CD8-positive, alpha-beta memory T cell (primary cell): ENCODE measurements around the gene SLC9A9. TPM values are rescaled to one million over a fixed set of nuclear protein-coding genes. Genes with fewer than 3 reads are reported as not detected.

Experiments
- CTCF ChIA-PET: fragments of 350-600 bp; sonication (Branson Sonifier 250); formaldehyde crosslinking; loops from one replicate; lab custom pipeline; 2021; ENCODE audit warnings: antibody characterized with exemption; lab: Charles Lee
- POLR2A ChIA-PET: fragments of 350-600 bp; sonication (Branson Sonifier 250); formaldehyde crosslinking; loops from one replicate; lab custom pipeline; 2021; ENCODE audit warnings: antibody characterized with exemption; lab: Charles Lee
- DNase-seq, 5 donors: peaks; one replicate each; pipeline versions ENCODE4 v3.0.0 to v3.0.0-alpha.2; 2020 to 2022; ENCODE audit warnings: mixed read lengths in 1 of 5
- H3K27ac ChIP-seq: one replicate; pipeline ENCODE4 v1.7.0; 2013; ENCODE audit warnings: low read depth, mild to moderate bottlenecking, low read length, moderate library complexity
- H3K27me3 ChIP-seq: 2 replicates; pipeline ENCODE4 v1.7.0; 2013; ENCODE audit warnings: low read length, mild to moderate bottlenecking; ENCODE audit not compliant: insufficient read depth, poor library complexity, severe bottlenecking
- H3K36me3 ChIP-seq: 2 replicates; pipeline ENCODE4 v1.7.0; 2013; ENCODE audit warnings: mild to moderate bottlenecking, low read length, moderate library complexity; ENCODE audit not compliant: insufficient read depth
- H3K4me1 ChIP-seq: 2 replicates; pipeline ENCODE4 v1.7.0; 2013; ENCODE audit warnings: mild to moderate bottlenecking, low read length, moderate library complexity; ENCODE audit not compliant: insufficient read depth
- H3K4me3 ChIP-seq: 2 replicates; pipeline ENCODE4 v1.7.0; 2013; ENCODE audit warnings: mild to moderate bottlenecking, low read length
- H3K9me3 ChIP-seq: 2 replicates; pipeline ENCODE4 v1.7.0; 2013; ENCODE audit warnings: mild to moderate bottlenecking, low read length
- H3K27ac Mint-ChIP-seq, 8 donors: one replicate each; pipeline ENCODE4 v1.8.0; 2020 to 2021; ENCODE audit warnings: mixed read lengths in 8 of 8, mild to moderate bottlenecking in 6 of 8, inconsistent platforms in 3 of 8, moderate library complexity in 3 of 8
- H3K27me3 Mint-ChIP-seq, 2 donors: one replicate each; pipeline ENCODE4 v1.8.0; 2020 to 2021; ENCODE audit warnings: mixed read lengths in 2 of 2, mild to moderate bottlenecking in 1 of 2, moderate library complexity in 1 of 2
- H3K36me3 Mint-ChIP-seq, 3 donors: one replicate each; pipeline ENCODE4 v1.8.0; 2020 to 2021; ENCODE audit warnings: mixed read lengths in 3 of 3, inconsistent platforms in 1 of 3, mild to moderate bottlenecking in 1 of 3
- H3K4me1 Mint-ChIP-seq, 3 donors: one replicate each; pipeline ENCODE4 v1.8.0; 2020 to 2021; ENCODE audit warnings: mixed read lengths in 3 of 3, inconsistent platforms in 1 of 3, mild to moderate bottlenecking in 1 of 3
- H3K4me3 Mint-ChIP-seq, 7 donors: one replicate each; pipeline ENCODE4 v1.8.0; 2020 to 2021; ENCODE audit warnings: mixed read lengths in 7 of 7, mild to moderate bottlenecking in 6 of 7, moderate library complexity in 4 of 7, inconsistent platforms in 2 of 7
- H3K9me3 Mint-ChIP-seq, 5 donors: one replicate each; pipeline ENCODE4 v1.8.0; 2020 to 2022; ENCODE audit warnings: mixed read lengths in 5 of 5, mild to moderate bottlenecking in 3 of 5, moderate library complexity in 2 of 5, inconsistent platforms in 1 of 5
- polyA plus RNA-seq: library from polyadenylated mRNA; unstranded; fragments of 300-500 nt; fragmentation: Illumina TruSeq; gene quantifications from one replicate; pipeline ENCODE4 v1.2.3, GENCODE V29; 2021
- total RNA-seq, 2 experiments: library from RNA; stranded (reverse); gene quantifications; one replicate each; pipeline ENCODE4 v1.2.3, GENCODE V29; 2021

The SLC9A9 gene
- total and polyA plus RNA-seq, 3 experiments from 2014 or later, result 1.2 to 18.0 (median 2.2) TPM

DNA sequence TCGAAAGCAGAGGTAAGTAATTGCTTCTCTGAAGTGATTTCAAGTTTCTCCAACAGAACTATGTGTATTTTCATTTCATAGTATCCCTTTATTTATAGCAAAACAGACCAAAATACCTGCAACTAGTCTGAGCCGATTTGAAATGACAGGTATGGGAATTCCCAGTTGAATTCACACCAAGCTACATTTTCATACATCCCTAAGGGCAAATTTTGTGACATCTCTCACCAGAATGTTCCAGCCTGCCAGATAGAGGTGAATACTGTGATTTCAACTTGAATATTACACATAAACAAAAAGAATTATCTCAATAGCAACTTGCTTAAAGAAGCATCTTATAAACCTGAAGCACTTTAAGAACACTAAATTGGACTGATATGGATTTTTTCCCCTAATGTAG, 235.7 kb downstream of the SLC9A9 start:
- Histone ChIP-seq H3K4me1 (no peaks in the 10 kb centered on the region), H3K9me3 (no peaks in the 10 kb centered on the region), H3K4me3 (no peak overlapping the region), H3K27me3 (no peaks in the 10 kb centered on the region), H3K27ac (no peak overlapping the region), H3K36me3 (no peaks in the 10 kb centered on the region)
- ChIA-PET CTCF (no interaction called here), POLR2A (no interaction called here)
- no peaks in the 10 kb centered on the region for H3K27me3 Mint-ChIP-seq
- no peaks in the 10 kb centered on the region for H3K9me3 Mint-ChIP-seq
- no peak for DNase-seq
- H3K4me1 Mint-ChIP-seq, result no peaks in the 10 kb centered on the region
- H3K4me3 Mint-ChIP-seq, result no peak overlapping the region
- H3K36me3 Mint-ChIP-seq, result peaks cover 5 to 12% (median 7%) of the 10 kb centered on the region in 3 donors
- H3K27ac Mint-ChIP-seq, result no peak overlapping the region

DNA sequence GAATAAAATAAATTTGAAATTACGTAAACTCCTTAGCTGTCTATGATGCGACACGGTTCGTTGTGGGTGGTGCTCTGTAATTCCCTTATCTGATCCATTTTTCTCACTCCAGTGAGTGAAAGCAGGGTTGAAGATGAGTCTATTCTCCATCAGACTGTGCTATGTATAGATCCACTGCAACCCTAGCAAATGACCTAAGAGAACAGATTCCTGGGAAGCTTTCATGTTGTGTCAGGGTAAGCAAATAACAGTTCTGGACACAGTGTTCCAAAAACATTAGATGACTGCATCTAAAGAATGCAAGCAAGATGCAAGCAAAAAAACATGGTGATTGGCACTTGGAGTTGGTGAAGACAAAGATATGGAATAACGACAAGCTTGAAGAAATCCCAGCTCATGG, 239.3 kb downstream of the SLC9A9 start:
- H3K4me1 ChIP-seq, result no peaks in the 10 kb centered on the region
- H3K36me3 ChIP-seq, result no peaks in the 10 kb centered on the region
- no peaks in the 10 kb centered on the region for H3K9me3 Mint-ChIP-seq
- no peaks in the 10 kb centered on the region for H3K27me3 Mint-ChIP-seq
- no peak overlapping the region for H3K27ac Mint-ChIP-seq
- no peak overlapping the region for H3K4me3 ChIP-seq
- no peak overlapping the region for H3K27ac ChIP-seq
- CTCF ChIA-PET, result no interaction called here
- no peak overlapping the region for H3K4me3 Mint-ChIP-seq
- no peaks in the 10 kb centered on the region for H3K4me1 Mint-ChIP-seq
- DNase-seq, result no peak
- POLR2A ChIA-PET, result no interaction called here
- no peaks in the 10 kb centered on the region for H3K27me3 ChIP-seq
- H3K36me3 Mint-ChIP-seq, result peaks cover 0 to 6% (median 3%) of the 10 kb centered on the region in 3 donors
- H3K9me3 ChIP-seq, result no peaks in the 10 kb centered on the region

DNA sequence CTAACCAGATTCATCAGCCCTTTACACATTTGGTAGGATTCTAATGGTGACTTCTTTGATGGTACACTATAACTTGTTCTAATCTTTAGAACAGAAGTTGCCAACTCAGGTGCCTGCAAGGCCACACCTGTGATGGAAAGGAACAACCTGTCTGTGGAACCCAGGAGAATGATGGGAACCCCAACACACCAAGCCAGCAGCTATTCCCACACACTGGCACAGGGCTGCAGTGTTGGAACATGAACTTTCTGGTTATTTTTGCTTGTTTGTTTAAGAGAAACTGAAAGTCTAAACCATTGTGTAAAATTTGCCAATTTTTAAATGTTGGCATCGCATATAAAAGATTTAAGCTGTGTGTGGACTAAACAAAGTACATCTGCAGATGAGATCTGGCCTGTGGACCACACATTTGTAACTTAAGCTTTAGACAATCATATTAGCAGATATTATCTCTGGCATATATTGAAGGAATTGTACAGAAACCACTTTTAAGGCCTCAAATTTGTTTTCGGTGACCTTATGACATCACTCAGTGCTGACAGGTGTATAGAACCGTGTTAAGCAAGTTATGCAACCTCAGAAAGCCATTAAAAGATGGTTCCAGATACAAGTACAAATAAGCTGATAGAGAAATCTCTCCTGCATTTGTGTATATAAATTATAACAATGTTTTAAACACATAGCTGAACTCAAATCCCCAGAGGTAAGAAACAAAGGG, 242.9 kb downstream of the SLC9A9 start:
- Mint-ChIP-seq H3K36me3 (peaks cover 4 to 32% (median 9%) of the 10 kb centered on the region in 3 donors), H3K27me3 (no peaks in the 10 kb centered on the region), H3K4me3 (no peak overlapping the region), H3K4me1 (no peaks in the 10 kb centered on the region), H3K9me3 (no peaks in the 10 kb centered on the region), H3K27ac (no peak overlapping the region)
- DNase-seq, result no peak
- Histone ChIP-seq H3K27ac (no peak overlapping the region), H3K36me3 (no peaks in the 10 kb centered on the region), H3K4me3 (no peak overlapping the region), H3K27me3 (no peaks in the 10 kb centered on the region), H3K4me1 (no peaks in the 10 kb centered on the region), H3K9me3 (no peaks in the 10 kb centered on the region)
- ChIA-PET POLR2A (no interaction called here), CTCF (interaction anchor here (1.1 kb wide), 1 partner anchor 14 kb away, joined by 3 read pairs; no protein-coding TSS in a partner anchor)

DNA sequence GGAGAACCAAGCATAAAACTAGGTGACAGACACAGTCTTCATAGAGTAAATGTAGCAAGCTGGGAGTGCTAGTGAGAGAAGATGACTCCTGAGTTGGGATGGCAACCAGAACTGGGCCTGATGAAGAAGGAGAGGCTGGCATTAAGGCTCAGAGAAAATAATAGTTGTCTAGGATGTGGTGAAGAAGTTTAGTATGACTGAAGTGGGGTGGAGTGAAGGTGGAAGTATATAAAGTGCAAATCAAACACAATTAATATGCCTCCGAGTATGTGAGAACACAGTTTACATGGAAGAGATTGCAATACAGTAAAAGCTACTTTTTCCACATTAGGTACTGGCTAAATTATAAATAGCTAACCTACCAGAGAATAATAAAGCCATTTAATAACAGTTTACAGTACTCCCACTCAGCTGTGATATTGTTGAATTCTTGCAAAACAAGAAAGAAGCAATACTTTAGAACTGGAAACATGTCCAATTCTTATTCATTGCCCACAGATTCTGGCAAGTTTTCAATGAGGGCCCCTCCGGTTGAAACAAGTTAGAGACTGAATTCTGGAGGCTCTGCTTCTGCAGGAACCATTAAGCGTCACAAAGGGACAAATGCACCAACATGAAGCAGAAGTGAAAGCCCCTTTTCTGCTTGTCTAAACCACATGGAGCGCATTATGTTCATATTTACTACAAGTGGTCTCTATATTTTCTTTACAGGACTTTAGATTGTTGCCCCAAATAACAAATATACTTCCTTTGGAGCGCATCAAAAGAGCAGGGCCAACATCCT, 243.7 kb downstream of the SLC9A9 start:
- H3K4me3 ChIP-seq, result no peak overlapping the region
- Mint-ChIP-seq H3K4me3 (no peak overlapping the region), H3K27me3 (no peaks in the 10 kb centered on the region), H3K9me3 (no peaks in the 10 kb centered on the region), H3K4me1 (no peaks in the 10 kb centered on the region), H3K36me3 (peaks cover 4 to 37% (median 9%) of the 10 kb centered on the region in 3 donors), H3K27ac (peak overlapping the region in 1 of 8 donors; percentile 6)
- H3K36me3 ChIP-seq, result no peaks in the 10 kb centered on the region
- no peaks in the 10 kb centered on the region for H3K4me1 ChIP-seq
- H3K27ac ChIP-seq, result no peak overlapping the region
- DNase-seq, result no peak
- H3K27me3 ChIP-seq, result no peaks in the 10 kb centered on the region
- CTCF ChIA-PET, result no interaction called here
- no peaks in the 10 kb centered on the region for H3K9me3 ChIP-seq
- POLR2A ChIA-PET, result no interaction called here

DNA sequence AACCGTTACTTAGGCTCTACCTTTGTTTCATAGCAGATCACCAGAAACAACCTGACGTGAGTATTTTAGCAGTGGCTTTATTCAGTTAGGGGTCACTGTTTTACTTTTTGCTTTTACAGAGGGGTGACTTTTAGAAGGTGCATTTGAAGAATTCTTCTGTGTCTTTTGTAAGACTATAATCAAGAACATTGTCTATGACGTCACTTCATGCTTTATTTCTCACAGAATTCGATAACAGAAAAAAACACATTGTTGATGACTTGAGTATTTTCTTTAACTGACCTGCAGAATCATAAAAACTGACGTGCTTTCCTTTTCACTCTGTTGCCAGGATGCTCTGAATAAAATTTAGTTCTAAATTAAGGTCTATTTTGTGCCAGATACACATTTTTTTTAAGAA, 244.5 kb downstream of the SLC9A9 start:
- no peak overlapping the region for H3K27ac Mint-ChIP-seq
- H3K9me3 Mint-ChIP-seq, result no peaks in the 10 kb centered on the region
- Histone ChIP-seq H3K36me3 (no peaks in the 10 kb centered on the region), H3K4me3 (no peak overlapping the region), H3K27ac (no peak overlapping the region), H3K4me1 (no peaks in the 10 kb centered on the region), H3K9me3 (no peaks in the 10 kb centered on the region), H3K27me3 (no peaks in the 10 kb centered on the region)
- CTCF ChIA-PET, result no interaction called here
- POLR2A ChIA-PET, result no interaction called here
- peaks cover 4 to 37% (median 11%) of the 10 kb centered on the region in 3 donors for H3K36me3 Mint-ChIP-seq
- H3K4me1 Mint-ChIP-seq, result no peaks in the 10 kb centered on the region
- DNase-seq, result no peak
- H3K27me3 Mint-ChIP-seq, result no peaks in the 10 kb centered on the region
- H3K4me3 Mint-ChIP-seq, result no peak overlapping the region

DNA sequence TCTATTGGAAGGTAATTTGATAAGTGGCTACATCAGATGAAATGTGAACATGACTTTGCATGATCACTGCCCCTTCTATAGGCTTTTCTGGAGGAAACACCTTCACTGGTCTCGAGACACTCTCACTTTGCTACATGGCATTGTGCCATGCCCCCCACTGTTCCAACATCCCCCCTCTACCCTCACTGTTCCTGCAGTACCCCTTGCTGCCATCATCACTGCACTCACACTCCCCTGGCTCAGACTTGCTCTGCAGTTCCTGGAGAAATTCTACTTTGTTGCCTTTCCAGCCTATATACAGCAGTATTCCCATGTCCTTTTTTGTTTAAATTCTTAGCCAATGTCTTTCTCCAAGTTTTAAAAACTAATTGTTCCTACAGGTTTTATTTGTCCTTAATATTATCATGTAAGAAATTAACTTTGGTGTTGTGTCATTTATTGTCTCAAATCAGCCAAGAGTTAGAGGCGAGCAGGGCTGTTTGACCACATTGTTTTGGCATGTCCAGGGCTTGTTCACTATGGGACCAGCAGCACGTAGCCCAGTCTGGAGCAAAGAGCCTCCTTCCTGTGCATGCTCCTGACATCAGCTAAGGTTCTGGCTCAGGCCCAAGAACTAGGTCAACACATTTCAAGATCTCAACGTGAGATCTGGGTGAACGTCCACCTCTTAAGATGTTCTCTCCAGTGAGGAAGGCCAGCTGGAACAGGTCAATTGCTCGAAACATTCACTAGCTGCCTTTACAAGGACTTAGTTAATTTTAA, 246.4 kb downstream of the SLC9A9 start:
- Mint-ChIP-seq H3K9me3 (no peaks in the 10 kb centered on the region), H3K27ac (no peak overlapping the region), H3K27me3 (no peaks in the 10 kb centered on the region), H3K4me3 (no peak overlapping the region), H3K4me1 (no peaks in the 10 kb centered on the region), H3K36me3 (peaks cover 4 to 37% (median 11%) of the 10 kb centered on the region in 3 donors)
- ChIA-PET POLR2A (no interaction called here), CTCF (no interaction called here)
- Histone ChIP-seq H3K36me3 (no peaks in the 10 kb centered on the region), H3K4me1 (no peaks in the 10 kb centered on the region), H3K9me3 (no peaks in the 10 kb centered on the region), H3K27ac (no peak overlapping the region), H3K4me3 (no peak overlapping the region), H3K27me3 (no peaks in the 10 kb centered on the region)
- no peak for DNase-seq

DNA sequence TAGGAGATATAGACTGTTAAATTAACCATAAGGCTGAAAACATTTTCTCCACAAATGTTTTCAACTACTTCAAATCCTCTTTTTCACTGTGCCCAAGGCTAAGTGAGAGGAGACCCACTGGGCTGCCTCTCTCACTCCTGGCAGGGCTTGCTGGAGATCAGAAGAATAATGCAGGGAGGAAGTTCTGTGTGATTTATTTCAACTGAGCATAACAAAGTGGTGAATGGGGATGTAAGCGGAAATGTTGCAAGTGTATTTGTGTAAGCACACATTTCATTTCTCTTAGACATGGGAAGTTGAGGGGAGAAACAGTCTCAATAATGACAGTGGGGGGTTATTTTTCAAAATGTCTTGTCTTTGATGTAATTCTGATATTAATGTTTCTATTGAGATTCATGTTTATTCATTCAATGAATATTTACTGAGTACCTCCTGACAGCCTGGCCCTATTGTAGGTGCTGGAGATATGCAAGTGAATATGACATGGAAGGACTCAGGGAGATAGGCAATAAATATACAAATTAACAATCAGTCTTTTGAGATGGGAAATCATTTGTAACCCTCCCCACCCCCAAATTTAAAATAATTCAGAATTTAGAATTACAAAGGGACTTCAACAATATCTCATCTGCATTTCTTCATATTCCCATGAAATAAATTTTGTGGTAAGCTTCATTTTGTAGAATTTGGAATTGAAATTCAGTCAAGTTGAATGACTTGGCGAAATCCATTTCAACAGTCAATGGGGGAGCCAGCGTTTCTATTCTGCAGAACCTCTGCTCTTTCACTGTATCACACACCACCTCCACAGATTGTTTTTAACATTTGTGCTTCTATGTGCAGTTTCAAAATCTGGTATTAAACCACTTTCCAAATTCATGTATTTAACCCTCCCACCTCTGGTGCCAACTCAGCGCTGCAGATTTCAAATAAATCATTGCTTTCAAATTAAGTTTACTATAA, 247.2 kb downstream of the SLC9A9 start:
- no peak overlapping the region for H3K27ac Mint-ChIP-seq
- CTCF ChIA-PET, result no interaction called here
- H3K27me3 Mint-ChIP-seq, result no peaks in the 10 kb centered on the region

More for the DNA sequence above, 247.2 kb downstream of the SLC9A9 start:
- Histone ChIP-seq H3K9me3 (no peaks in the 10 kb centered on the region), H3K36me3 (no peaks in the 10 kb centered on the region), H3K4me3 (no peak overlapping the region), H3K4me1 (no peaks in the 10 kb centered on the region), H3K27ac (no peak overlapping the region), H3K27me3 (no peaks in the 10 kb centered on the region)
- Mint-ChIP-seq H3K4me1 (no peaks in the 10 kb centered on the region), H3K9me3 (no peaks in the 10 kb centered on the region), H3K36me3 (peaks cover 4 to 37% (median 11%) of the 10 kb centered on the region in 3 donors), H3K4me3 (no peak overlapping the region)
- no peak for DNase-seq
- POLR2A ChIA-PET, result no interaction called here
